ENCODE data around the gene MKKS.
"Not testable (repeated sequence)": the region's sequence is repeated elsewhere in the genome, so short reads cannot be mapped to it uniquely, and the experiment has no call there.

MKKS gene

GRCh38 chr20:10448270-10449156 lies 14.5 kb upstream of the MKKS start:
- no peak for FAIRE-seq

- FAIRE-seq: peak; percentile 88
Observed at GRCh38 chr20:10447028-10447427, 13.0 kb upstream of the MKKS start.

- no peak for FAIRE-seq
Observed at GRCh38 chr20:10445758-10446157, 11.7 kb upstream of the MKKS start.

DNA sequence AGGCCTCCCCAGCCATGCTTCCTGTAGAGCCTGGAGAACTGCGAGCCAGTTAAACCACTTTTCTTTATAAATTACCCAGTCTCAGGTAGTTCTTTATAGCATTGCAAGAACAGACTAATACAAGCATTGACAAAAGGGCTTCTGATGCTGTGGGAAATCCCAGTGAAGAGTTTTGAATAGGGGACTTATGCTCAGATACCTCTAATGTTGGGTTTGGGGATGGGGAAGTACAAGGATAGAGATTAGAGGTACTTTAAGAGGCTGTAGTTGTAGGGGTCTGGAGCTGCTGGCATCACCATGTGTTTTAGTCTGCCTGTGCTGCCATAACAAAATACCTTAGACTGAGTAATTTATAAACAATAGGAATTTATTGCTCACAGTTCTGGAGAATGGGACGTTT lies 9.9 kb upstream of the MKKS start:
- FAIRE-seq: no peak

- FAIRE-seq: no peak
Observed at GRCh38 chr20:10438217-10438616, 4.2 kb upstream of the MKKS start.

DNA sequence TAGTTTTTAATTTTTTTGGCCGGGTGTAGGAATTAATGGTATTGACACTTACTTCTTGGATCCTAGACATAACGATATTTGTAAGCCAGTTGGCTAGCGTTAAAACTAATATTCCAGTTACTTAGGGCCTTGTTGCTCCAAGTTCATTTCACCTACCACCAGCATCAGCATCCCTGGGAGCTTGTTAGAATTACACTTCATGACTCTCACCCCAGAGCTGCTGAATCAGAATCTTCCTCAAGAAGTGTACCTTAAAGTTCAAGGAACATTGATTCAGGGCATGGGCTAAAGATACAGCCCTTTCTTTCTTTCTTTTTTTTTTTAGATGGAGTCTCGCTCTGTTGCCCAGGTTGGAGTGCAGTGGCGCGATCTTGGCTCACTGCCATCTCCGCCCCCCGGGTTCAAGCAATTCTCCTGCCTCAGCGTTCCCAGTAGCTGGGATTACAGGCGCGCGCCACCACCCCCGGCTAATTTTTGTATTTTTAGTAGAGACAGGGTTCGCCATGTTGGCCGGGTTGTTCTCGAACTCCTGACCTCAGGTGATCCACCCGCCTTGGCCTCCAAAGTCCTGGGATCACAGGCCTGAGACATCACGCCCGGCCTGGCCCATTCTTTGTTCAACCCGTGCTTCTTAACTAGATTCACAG lies 2.2 kb upstream of the MKKS start:
- peak; percentile 47 for FAIRE-seq

- FAIRE-seq: peak; percentile 95
Observed at GRCh38 chr20:10434832-10435812, 1.1 kb upstream of the MKKS start, which contains the start of gene SLX4IP. Gene SLX4IP, plus strand, starts transcription at chr20:10435305. Its CDS starts 22,900 bp downstream, at chr20:10458205.

GRCh38 chr20:10434467-10434831 lies 427 bp upstream of the MKKS start:
- FAIRE-seq: peak; percentile 95

- no peak for FAIRE-seq
Observed at GRCh38 chr20:10433014-10433622, 904 bp downstream of the MKKS start.

- no peak for FAIRE-seq
Observed at GRCh38 chr20:10432079-10432478, 1.9 kb downstream of the MKKS start.

DNA sequence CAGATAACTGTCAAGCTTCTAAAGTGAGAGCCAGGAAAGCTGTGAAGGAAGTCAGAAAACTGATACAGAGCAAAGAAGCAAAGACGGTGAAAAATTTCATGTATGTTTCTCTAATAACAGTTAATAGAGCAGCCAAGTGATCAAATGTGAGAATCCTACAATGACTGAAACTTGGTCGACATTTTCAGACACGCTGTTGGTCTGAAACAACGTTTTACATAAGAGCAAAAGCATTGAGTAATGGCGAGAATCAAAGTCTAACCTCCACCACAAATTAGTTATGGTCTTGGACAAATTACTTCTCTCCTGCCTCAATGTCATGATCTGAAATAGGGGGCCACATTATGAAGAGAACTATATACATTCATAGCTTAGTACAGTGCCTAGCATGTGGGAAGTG lies 3.3 kb downstream of the MKKS start:
- FAIRE-seq: no peak

DNA sequence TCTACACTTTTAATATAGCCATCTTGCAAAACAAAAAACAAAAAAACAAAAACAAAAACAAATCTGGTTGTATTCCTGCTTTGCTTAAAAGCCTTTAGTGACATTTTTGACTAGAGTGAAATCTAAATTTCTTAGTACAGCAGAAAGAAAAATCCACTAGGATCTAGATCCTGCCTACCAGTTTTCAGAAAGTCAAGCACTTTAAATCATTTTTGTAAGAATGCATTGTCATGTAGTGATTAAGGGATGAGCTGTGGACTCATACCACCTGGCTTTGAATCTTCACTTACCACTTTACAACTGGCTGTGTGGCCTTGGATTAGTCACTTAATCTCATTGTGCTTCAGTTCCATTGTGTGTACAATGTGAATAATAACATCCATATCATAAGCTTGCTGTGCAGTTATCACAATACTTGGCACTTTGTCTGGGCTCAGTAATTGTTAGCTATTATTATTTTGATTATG lies 4.0 kb downstream of the MKKS start:
- no peak for FAIRE-seq

DNA sequence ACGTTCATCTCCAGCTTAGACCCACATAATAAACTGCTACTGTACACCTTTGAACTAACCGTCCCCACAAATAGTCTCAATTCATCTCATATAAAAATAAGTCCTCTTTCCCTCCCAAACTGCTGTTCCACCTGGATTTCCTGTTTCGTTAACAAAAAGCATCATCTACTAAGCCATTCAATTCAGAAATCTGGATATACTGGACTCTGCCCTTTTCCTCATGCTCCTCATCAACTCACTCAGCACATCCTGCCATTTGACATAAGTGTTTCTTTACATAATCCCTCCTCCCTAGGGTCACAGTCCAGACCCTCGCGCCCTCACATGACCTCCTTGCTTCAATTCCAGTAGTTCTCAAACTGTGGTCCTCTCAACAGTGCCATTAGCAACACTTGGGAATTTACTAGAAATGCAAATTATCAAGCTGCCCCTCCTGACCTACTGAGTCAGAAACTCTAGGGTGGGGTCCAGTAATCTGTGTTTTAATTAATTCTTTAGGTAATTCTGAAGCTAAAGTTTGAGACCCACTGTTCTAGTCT lies 4.5 kb downstream of the MKKS start:
- no peak for FAIRE-seq

DNA sequence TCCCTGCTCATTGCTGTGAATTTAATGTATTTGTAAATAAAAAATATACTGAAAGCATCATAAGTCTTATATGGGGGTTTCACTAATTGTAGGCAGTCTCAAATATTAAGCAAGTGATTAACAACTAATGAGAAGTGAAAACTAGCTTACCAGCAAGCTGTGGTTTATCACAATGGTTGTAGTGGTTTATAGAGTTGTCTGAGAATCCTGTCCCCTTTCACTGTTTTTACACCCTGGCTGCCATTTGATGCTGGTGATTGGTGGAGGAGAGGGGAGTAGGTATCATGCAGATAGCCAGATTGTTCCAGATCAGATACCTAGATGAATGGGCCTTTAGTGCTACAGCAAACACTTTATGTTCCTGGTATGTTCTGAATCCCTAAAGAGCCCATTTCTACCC lies 6.0 kb downstream of the MKKS start:
- peak; percentile 5 for FAIRE-seq

DNA sequence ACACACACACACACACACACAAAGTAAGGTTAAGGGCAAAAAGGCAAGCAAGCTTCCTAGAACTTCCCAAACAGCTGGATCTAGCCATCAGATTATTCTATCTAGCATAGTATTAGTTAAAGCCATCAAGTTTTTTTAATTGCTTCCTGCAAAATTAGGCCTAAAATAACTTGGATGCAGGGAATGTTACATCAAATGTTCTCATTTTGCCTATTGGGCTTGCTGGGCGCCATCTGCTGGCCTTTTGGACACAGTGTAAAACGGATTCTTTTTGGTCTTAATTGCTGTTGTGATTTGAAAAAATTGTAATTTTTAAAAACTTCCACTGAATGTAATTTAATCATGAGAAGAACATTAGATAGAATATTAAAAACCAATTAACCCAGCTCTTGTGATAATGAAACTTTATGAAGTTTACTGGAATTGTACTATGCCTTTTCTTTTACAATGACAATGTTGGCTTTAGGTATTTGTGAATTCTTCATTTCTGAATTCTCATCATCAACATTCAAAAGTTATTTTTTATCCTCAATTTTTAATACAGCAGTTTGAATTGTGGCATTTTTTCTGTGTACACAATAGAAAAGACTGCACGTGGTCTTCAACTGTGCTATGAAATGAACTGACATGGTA lies 6.8 kb downstream of the MKKS start:
- FAIRE-seq: peak; percentile 98

GRCh38 chr20:10423735-10424134 lies 10.3 kb downstream of the MKKS start:
- FAIRE-seq: peak; percentile 99

DNA sequence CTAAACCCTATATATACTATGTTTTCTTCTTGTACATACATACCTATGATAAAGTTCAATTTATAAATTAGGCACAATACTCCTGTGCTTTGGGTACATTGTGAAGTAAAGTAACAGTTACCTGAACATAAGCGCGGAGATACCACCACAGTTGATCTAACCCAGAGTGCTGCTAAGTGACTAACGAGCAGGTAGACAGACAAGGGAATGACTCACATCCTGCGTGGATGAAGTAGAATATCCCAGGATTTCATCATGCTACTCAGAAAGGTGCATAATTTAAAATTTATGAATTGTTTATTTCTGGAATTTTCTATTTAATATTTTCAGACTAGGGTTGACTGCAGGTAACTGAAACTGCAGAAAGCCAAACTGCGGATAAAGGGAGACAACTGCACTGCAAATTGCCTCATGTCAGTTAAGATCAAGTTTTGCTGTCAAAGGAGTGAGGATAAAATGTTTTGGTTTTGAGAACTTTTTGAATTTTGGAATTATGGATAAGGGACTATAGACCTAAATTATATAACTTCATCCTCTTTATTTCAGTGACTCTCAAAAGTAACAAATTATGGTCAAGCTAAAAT lies 14.4 kb downstream of the MKKS start:
- peak; percentile 78 for FAIRE-seq

DNA sequence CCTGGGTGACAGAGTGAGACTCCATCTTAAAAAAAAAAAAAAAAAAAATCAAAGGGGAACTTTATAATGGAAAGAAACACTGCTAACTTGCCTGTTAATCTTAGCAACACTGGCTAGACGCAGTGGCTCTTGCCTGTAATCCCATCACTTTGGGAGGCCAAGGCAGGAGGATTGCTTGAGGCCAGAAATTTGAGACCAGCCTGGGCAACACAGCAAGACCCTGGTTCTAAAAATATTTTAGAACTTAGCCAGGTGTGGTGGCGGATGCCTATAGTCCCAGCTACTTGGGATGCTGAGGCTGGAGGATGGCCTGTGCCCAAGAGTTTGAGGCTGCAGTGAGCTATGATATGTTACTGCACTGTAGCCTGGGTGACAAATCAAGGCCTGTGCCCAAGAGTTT lies 16.8 kb downstream of the MKKS start:
- not testable (repeated sequence) for FAIRE-seq

DNA sequence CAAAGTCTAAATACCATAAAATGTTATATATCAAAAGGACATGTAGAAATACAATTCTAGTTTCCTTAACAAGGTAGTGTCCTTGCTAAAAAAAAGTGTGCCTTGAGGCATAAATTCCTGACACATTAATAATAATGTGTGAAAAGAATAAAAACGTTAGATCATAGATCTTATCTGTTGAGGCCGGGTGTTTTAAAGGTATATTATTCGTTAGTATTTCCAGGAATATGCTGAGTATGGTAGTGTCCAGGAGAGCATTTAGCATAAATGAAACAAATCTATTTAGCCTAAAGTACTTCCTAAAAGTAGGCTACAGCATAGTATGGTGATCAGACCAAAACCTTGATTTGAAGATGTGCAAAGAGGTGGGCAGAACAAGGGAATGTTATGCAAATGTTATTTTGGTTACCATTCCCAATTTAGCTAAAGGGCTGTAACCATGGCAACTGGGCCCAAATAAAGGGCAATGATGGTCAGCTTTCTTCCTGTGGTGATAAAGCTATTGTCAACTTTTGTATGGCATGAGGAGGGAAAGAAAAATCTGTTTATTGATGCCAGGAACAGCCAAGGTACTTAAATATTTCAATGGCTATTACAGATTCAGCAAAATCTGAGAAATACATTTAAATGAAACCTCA lies 18.9 kb downstream of the MKKS start:
- FAIRE-seq: peak; percentile 47

DNA sequence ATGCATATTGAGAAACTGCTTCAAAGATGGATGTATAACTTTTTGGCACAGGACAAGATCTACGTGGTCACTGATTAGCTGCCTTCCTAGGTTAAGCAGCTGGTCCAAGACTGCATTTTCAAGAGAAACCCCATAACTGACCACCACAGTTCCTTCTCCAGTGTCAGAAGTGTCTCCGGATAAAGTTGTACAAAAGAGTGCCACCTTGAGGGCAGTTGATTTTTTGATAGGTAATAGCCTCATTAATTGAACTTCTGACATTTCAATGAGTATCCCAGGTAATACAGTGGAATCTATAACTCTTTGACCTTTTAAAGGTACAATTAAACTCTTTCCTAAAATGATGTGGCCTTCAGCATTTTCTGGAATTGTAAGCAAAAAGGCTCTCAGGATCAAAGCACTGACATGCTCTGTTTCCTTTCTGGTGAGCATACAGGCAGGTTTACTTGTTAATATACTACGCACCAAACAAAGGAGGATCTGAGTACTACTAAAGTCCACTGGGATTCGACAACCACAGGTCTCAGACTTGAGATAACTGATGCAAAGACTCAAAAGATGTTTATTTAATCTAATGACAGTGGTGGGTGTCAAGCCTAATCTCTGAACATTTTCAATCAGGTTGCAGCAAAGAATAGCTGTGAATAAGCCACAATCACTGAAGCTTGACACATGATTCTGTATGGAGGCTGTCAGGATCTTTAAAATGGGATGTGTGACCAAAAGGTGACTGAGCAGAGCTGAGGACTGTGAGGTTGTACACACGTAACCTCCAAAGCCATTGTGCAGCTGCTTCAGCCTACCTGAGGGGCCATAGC lies 21.2 kb downstream of the MKKS start:
- FAIRE-seq: no peak

Data from islet of Langerhans (tissue), 1 donor.